Panc1 (cell line): Measurements from ENCODE around the gene TRIM41. TPM values are rescaled to one million over a fixed set of nuclear protein-coding genes. Genes with fewer than 3 reads are reported as not detected.
A peak's percentile ranks its signal among the peaks of the same experiment; 100 is the strongest.

Source experiments
- ATAC-seq: fragments of 200-7000 bp; cut with Tn5 transposase; 2 replicates; pipeline ENCODE4 v1.9.1; 2020; ENCODE audit warnings: mild to moderate bottlenecking, moderate library complexity
- BruUV-seq: library from RNA; stranded (reverse); fragments of 400-500 nt; replicated peaks from 2 replicates; lab custom pipeline; 2021; lab: Mats Ljungman, UMichigan
- CTCF ChIA-PET: fragments of 300-600 bp; sonication (Branson Sonifier 250); formaldehyde crosslinking; loops from one replicate; lab custom pipeline; 2022; ENCODE audit warnings: antibody characterized with exemption; lab: Charles Lee
- POLR2A ChIA-PET: fragments of 300-600 bp; sonication (Branson Sonifier 250); formaldehyde crosslinking; loops from one replicate; lab custom pipeline; 2022; ENCODE audit warnings: antibody characterized with exemption; lab: Charles Lee
- DNase-seq: peaks from one replicate; pipeline ENCODE4 v3.0.0-alpha.2; 2010; ENCODE audit warnings: low read depth, low spot score
- H3K27ac ChIP-seq: 2 replicates; pipeline ENCODE4 v1.5.1; 2011; ENCODE audit warnings: mild to moderate bottlenecking, low read length, inconsistent platforms
- H3K27me3 ChIP-seq: fragments of 200-500 bp; sonication (Bioruptor generic); 2 replicates; pipeline ENCODE4 v1.6.0; 2014; ENCODE audit warnings: low read length, inconsistent platforms; ENCODE audit not compliant: control insufficient read depth, insufficient read depth
- H3K36me3 ChIP-seq: fragments of 200-500 bp; sonication (Bioruptor generic); 2 replicates; pipeline ENCODE4 v1.5.1; 2014; ENCODE audit warnings: inconsistent platforms, mild to moderate bottlenecking, low read length, moderate library complexity; ENCODE audit not compliant: control insufficient read depth, insufficient read depth
- H3K4me1 ChIP-seq: 2 replicates; pipeline ENCODE4 v1.5.1; 2011; ENCODE audit warnings: inconsistent platforms, mild to moderate bottlenecking, low read length, moderate library complexity; ENCODE audit not compliant: control insufficient read depth, insufficient read depth
- H3K4me3 ChIP-seq, 2 experiments: 2 replicates each; pipeline ENCODE4 v1.5.1; 2011 to 2012; ENCODE audit warnings: low read depth in 2 of 2, low read length in 2 of 2, mild to moderate bottlenecking in 2 of 2, inconsistent platforms in 1 of 2, moderate library complexity in 1 of 2
- H3K9me3 ChIP-seq: fragments of 200-500 bp; sonication (Bioruptor generic); 2 replicates; pipeline ENCODE4 v1.5.1; 2014; ENCODE audit warnings: low read depth, mild to moderate bottlenecking, inconsistent platforms, low read length, moderate library complexity; ENCODE audit not compliant: control insufficient read depth, insufficient read depth
- POLR2AphosphoS5 ChIP-seq: IDR thresholded peaks from 2 replicates; pipeline ENCODE4 v1.6.1; 2012; ENCODE audit warnings: mild to moderate bottlenecking, low read depth, low read length, moderate library complexity
- SIN3A ChIP-seq: IDR thresholded peaks from 2 replicates; pipeline ENCODE4 v1.6.1; 2012; ENCODE audit warnings: low read depth, mild to moderate bottlenecking, low read length, moderate library complexity, borderline replicate concordance; ENCODE audit not compliant: insufficient read depth
- TCF7L2 ChIP-seq: IDR thresholded peaks from 2 replicates; pipeline ENCODE4 v1.6.1; 2011; ENCODE audit warnings: mild to moderate bottlenecking, low read depth, low read length, inconsistent platforms
- in situ Hi-C: cut with HindIII; loops from 2 replicates; pipeline ENCODE4 v1.10.0; 2016; ENCODE audit warnings: low sequenced_read_pairs, low pct_unique_long_range_greater_than_20kb
- intact Hi-C: fragments of 100-400 bp; cut with micrococcal nuclease; formaldehyde crosslinking; loops from one replicate; pipeline ENCODE4 v1.10.0; 2022; ENCODE audit not compliant: unreplicated experiment
- total RNA-seq: library from RNA; stranded (reverse); gene quantifications from one replicate; pipeline ENCODE4 v1.2.1, GENCODE V29; 2021; ENCODE audit not compliant: unreplicated experiment
- TF ChIP-seq, protein P1 (sequence below): fragments of 450-650 bp; IDR thresholded peaks from 2 replicates; pipeline ENCODE4 v1.5.1; 2017; ENCODE audit warnings: mild to moderate bottlenecking
- TF ChIP-seq, protein P2 (sequence below), 2 experiments: IDR thresholded peaks; 2 replicates each; pipeline ENCODE4 v1.6.1; 2011 to 2012; ENCODE audit warnings: low read depth in 2 of 2, control low read depth in 1 of 2, low read length in 1 of 2, mild to moderate bottlenecking in 1 of 2, moderate library complexity in 1 of 2; ENCODE audit not compliant: insufficient read depth in 1 of 2

The TRIM41 gene
- total RNA-seq, 1 experiment from 2014 or later = 58.3 TPM

DNA sequence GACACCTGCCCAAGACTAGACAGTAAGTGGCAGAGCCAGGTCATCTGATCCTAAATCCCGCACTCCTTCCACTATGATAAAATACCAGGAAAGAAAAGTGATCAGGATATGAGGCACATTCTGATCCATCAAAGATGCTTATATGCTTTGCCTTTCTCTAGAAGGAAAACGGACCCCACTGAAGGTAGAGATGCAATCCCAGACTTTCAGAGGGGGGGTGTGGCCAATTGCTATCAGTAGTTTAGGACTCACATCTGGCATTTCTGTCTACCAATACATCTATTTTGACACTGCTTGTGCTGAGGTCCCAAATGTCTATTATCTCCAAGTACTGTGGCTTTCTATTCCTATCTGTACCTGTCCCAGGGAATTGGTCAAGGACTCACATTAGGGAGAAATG, 36.2 kb downstream of the TRIM41 start:
- TF ChIP-seq, protein P1, sequence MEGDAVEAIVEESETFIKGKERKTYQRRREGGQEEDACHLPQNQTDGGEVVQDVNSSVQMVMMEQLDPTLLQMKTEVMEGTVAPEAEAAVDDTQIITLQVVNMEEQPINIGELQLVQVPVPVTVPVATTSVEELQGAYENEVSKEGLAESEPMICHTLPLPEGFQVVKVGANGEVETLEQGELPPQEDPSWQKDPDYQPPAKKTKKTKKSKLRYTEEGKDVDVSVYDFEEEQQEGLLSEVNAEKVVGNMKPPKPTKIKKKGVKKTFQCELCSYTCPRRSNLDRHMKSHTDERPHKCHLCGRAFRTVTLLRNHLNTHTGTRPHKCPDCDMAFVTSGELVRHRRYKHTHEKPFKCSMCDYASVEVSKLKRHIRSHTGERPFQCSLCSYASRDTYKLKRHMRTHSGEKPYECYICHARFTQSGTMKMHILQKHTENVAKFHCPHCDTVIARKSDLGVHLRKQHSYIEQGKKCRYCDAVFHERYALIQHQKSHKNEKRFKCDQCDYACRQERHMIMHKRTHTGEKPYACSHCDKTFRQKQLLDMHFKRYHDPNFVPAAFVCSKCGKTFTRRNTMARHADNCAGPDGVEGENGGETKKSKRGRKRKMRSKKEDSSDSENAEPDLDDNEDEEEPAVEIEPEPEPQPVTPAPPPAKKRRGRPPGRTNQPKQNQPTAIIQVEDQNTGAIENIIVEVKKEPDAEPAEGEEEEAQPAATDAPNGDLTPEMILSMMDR = no peak
- TF ChIP-seq POLR2AphosphoS5 (no peak; the same call in 1 of the 2 replicates), TCF7L2 (no peak), SIN3A (no peak)
- TF ChIP-seq, protein P2, sequence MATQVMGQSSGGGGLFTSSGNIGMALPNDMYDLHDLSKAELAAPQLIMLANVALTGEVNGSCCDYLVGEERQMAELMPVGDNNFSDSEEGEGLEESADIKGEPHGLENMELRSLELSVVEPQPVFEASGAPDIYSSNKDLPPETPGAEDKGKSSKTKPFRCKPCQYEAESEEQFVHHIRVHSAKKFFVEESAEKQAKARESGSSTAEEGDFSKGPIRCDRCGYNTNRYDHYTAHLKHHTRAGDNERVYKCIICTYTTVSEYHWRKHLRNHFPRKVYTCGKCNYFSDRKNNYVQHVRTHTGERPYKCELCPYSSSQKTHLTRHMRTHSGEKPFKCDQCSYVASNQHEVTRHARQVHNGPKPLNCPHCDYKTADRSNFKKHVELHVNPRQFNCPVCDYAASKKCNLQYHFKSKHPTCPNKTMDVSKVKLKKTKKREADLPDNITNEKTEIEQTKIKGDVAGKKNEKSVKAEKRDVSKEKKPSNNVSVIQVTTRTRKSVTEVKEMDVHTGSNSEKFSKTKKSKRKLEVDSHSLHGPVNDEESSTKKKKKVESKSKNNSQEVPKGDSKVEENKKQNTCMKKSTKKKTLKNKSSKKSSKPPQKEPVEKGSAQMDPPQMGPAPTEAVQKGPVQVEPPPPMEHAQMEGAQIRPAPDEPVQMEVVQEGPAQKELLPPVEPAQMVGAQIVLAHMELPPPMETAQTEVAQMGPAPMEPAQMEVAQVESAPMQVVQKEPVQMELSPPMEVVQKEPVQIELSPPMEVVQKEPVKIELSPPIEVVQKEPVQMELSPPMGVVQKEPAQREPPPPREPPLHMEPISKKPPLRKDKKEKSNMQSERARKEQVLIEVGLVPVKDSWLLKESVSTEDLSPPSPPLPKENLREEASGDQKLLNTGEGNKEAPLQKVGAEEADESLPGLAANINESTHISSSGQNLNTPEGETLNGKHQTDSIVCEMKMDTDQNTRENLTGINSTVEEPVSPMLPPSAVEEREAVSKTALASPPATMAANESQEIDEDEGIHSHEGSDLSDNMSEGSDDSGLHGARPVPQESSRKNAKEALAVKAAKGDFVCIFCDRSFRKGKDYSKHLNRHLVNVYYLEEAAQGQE (IDR thresholded peaks at IDR 0.05; ENCODE audit: insufficient read depth in 1 of 2, low read depth in 2 of 2, low read length in 1 of 2) = no peak
- Histone ChIP-seq H3K4me3 (peak overlapping the region; percentile 71 to 78), H3K9me3 (no peaks in the 10 kb centered on the region), H3K4me1 (peaks cover 31% of the 10 kb centered on the region), H3K27me3 (no peaks in the 10 kb centered on the region), H3K27ac (peak overlapping the region; percentile 90), H3K36me3 (peaks cover 11% of the 10 kb centered on the region)
- no TSS peak for BruUV-seq
- in situ Hi-C loops (no loop called here), intact Hi-C loops (no loop called here)
- ATAC-seq (no peak), DNase-seq (no peak)
- CTCF ChIA-PET = no interaction called here
- POLR2A ChIA-PET = interaction anchor here (0.6 kb wide), 1 partner anchor 144 kb away, joined by 3 read pairs; no protein-coding TSS in a partner anchor

DNA sequence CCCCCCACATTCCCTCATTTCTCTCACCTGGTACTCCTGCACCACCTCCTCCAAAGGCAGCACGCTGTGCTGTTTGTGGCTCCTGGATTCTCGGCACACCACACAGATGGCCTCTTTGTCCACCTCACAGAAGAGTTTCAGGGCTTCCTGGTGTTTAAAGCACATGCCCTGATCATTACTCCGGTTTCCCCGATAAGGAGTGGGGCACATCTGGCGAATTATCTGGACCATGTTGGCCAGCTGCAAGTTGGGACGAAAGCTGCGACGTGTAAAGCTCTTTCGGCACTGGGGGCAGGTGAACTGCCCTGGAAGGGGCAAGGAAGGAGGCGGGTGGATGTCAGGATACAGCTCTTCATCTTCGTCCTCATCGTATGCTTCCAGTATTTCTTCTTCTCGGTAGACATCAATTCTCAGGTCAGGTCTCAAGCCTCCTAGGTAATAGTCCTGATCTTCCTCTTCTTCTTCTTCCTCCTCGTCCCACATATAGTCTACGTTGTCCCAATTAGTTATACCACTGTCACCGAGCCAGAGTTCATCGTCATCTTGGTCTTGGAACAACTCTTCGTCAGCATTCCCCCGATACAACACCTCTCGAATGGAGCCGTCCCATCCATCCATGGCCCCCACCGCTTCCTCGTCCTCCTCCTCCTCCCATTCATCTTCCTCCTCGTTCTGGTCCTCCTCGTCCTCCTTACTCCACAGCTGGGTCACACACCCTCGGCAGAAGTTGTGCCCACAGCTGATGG, 37.1 kb downstream of the TRIM41 start:
- peak; percentile 2 for ATAC-seq
- TSS peak; percentile 80 for BruUV-seq
- in situ Hi-C loops = no loop called here

More for the DNA sequence above, 37.1 kb downstream of the TRIM41 start:
- no peak for DNase-seq
- Histone ChIP-seq H3K27me3 (no peaks in the 10 kb centered on the region), H3K36me3 (peaks cover 11% of the 10 kb centered on the region), H3K27ac (peak overlapping the region; percentile 90), H3K4me3 (peak overlapping the region; percentile 71 to 78), H3K9me3 (no peaks in the 10 kb centered on the region), H3K4me1 (peaks cover 26% of the 10 kb centered on the region)
- POLR2A ChIA-PET = interaction anchor here (0.6 to 1.3 kb wide), 2 partner anchors 15 to 145 kb away, joined by 3 read pairs; no protein-coding TSS in a partner anchor
- intact Hi-C loops = no loop called here
- CTCF ChIA-PET = no interaction called here
- TF ChIP-seq, protein P2 (IDR thresholded peaks at IDR 0.05; ENCODE audit: insufficient read depth in 1 of 2, low read depth in 2 of 2, low read length in 1 of 2) = no peak
- no peak for TF ChIP-seq SIN3A
- TF ChIP-seq, protein P1 = no peak
- TF ChIP-seq TCF7L2 = no peak
- TF ChIP-seq POLR2AphosphoS5 = no peak
